ENCODE data around the gene APOB. TPM values are rescaled to one million over a fixed set of nuclear protein-coding genes. Genes with fewer than 3 reads are reported as not detected.

The APOB gene
- total RNA-seq, 3 donors from 2014 or later = 0.82 to 1.1 (median 0.95) TPM

DNA sequence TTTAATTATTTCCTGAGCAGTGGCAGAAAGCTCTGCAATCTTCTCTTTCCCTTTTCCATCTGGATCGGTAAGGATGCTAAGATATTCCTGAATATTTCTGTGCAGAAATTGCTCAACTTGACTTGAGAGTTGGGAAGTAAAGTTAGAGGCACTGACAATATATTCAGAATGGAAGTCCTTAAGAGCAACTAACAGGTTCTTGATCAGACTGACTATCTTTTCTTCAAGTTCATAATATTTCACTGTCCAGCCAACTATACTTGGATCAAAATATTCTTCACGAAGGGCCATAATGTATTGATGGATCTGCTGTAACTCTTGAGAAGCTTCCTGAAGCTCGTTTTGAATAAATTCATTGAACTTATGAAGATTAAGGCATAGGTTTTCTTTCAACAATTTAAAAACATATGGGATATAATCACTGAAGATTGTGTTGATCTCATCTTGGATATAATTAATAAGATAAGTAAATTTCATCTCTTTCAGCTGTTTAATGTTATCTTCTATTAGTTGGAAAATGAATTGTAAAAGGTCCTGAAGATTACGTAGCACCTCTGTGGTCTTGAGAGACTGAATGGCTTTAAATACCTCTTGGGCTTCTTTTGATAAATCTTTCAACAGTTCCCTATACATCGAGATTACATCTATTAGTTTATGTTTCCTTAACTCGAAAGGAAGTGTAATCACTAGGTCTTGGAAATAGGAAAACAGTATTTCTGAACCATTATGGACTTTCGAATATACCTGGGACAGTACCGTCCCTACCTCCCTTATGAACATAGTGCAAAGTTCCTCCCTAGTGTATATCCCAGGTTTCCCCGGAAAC lies 41.7 kb downstream of the APOB start:
- ATAC-seq (no peak), DNase-seq (no peak)
- no peaks in the 10 kb centered on the region for H3K36me3 Mint-ChIP-seq (ENCODE audit: insufficient read depth)
- H3K9me3 Mint-ChIP-seq = no peaks in the 10 kb centered on the region
- no peak overlapping the region for H3K4me3 Mint-ChIP-seq
- no peaks in the 10 kb centered on the region for H3K4me1 Mint-ChIP-seq (ENCODE audit: low read depth)
- peaks cover 3% of the 10 kb centered on the region for H3K27me3 Mint-ChIP-seq (ENCODE audit: low read depth)

DNA sequence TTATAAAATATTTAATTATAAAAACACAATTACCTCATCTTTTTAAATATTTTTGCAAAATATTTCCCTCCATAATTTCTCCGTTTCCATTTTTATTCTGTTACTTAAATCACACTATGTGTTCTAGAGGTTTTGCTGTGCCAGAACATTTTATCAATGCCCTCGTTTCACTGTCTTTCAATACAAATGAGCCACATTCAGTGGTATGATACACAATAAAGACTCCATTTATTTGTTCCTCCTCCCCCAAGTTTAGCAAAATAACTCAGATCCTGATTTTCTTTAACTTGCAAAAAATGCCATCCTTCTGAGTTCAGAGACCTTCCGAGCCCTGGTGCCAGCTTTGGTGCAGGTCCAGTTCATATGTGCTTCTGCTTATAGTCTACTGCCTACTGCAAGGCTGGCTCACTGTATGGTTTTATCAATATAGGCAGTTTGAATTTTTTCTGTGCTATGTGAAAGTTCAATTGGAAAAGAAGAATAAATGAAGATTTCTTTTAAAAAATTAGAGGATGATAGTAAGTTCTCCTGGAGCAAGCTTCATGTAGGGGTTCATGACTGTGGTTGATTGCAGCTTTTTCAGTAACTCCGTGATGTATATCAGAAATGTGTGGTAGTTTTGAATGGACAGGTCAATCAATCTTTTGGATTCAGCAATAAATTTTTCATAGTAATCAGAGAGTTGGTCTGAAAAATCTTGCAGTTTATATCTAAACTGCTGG lies 42.5 kb downstream of the APOB start:
- ATAC-seq = no peak
- Mint-ChIP-seq H3K4me3 (no peak overlapping the region), H3K36me3 (ENCODE audit: insufficient read depth) (no peaks in the 10 kb centered on the region), H3K27me3 (ENCODE audit: low read depth) (peaks cover 3% of the 10 kb centered on the region), H3K9me3 (no peaks in the 10 kb centered on the region), H3K4me1 (ENCODE audit: low read depth) (no peaks in the 10 kb centered on the region)
- DNase-seq = no peak

DNA sequence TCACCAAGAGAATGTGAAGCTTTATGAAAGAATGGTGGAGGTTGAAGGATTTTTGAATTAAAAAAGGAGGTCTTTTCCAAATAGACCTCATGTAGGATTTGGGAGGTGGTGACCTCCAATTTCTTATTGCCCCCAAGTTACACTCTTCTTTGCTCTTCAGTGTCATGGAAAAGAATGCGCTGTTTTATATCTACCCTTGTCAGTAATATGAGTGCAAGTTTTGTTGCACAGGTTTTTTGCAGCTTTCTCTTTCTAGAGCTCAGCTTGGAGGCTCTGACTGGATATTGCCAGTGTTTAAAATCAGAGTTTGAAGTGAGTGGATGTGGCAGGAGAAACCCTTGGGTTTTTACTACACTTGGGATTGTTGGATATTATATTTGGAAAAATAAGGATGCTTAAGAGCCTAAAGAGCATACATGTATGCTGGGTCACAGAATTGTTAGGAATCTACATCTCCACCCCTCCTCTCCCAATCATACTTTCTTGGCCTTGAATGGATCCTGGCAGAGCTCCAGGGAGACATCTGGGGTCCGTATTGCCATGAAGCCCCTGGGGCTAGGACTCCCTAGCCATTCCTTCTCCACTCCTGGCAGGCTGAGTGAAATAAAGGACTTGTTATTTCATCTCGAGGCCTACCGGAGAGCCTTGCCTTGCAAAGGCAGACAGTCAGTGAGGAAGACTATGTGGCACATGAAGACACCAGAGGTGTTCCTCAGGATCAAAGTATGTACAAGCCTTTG lies 43.8 kb downstream of the APOB start:
- ATAC-seq (no peak), DNase-seq (no peak)
- Mint-ChIP-seq H3K4me1 (ENCODE audit: low read depth) (no peaks in the 10 kb centered on the region), H3K36me3 (ENCODE audit: insufficient read depth) (no peaks in the 10 kb centered on the region), H3K27me3 (ENCODE audit: low read depth) (peaks cover 7% of the 10 kb centered on the region), H3K4me3 (no peak overlapping the region), H3K9me3 (no peaks in the 10 kb centered on the region)

DNA sequence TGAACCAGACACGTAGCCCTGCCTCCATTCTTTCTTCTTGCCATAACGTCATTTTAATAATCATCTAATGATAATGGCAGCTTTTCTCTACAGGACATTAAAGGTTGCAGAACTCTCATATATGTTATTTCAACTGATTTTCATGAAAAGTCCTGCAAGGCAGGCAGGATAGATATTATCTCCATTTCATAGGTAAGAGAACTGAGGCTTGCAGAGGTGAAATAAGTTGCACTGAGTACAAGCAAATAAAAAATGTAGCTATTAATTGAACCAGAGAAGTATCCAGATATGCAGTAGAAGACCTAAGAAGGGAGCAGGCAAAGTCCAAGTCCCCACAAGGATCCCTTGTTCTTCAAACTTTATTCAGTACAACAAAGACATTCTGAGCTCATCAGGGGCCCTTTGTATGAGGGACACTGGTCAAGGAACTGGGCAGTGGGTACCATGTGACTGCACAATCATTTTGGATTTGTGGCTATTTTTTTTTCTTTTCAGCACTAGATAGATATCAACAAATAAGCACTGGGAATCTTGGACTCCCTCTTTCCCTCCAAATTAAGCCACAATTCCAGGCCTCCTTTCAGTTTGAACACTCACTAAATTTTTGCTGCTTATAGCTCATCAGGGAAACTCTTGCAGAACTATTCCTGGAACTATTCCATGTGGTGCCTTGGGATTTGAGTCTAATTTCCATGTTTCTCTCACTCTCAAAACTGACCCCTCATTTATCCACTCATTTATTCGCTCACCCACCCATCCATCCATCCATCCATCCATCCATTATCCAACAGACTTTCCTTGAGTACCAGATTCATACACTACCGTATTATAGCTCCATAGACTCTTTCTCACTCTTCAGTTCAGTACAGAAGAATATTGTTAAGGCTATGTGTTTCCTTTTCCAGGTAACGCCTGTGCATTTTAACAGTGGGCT lies 44.6 kb downstream of the APOB start:
- H3K36me3 Mint-ChIP-seq (ENCODE audit: insufficient read depth) = no peaks in the 10 kb centered on the region

DNA sequence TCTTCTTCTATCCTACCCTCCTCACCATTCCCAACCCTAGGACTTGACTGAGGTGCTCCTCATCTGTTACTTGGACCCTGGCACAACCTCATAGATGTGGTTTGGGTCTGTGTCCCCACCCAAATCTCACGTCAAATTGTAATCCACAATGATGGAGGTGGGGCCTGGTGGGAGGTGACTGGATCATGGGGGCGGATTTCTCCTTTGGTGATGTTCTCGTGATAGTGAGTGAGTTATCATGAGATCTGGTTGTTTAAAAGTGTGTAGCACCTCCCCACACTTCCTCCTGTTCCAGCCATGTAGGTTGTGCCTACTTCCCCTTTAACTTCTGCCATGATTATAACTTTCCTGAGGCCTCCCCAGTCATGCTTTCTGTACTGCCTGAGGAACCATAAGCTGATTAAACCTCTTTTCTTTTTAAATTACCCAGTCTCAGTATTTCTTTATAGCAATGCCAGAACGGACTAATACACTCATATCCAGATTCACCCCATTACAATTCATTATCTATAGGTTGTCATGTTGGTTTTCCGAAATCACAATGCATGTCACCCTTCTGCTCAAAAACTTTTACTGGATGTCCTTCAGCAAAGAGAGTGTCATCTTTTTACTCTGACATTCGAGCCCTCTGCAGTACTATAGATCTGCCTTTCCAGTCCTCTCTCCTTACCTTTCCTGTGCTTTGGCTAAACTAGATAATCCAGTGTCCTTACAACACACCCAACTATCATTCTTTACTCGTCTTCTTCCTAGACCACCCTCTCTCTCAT lies 45.7 kb downstream of the APOB start:
- DNase-seq (no peak), ATAC-seq (no peak)
- Mint-ChIP-seq H3K4me1 (ENCODE audit: low read depth) (no peaks in the 10 kb centered on the region), H3K9me3 (no peaks in the 10 kb centered on the region), H3K36me3 (ENCODE audit: insufficient read depth) (no peaks in the 10 kb centered on the region), H3K27me3 (ENCODE audit: low read depth) (peaks cover 7% of the 10 kb centered on the region), H3K4me3 (no peak overlapping the region)

More for the DNA sequence above, 44.6 kb downstream of the APOB start:
- Mint-ChIP-seq H3K9me3 (no peaks in the 10 kb centered on the region), H3K4me3 (no peak overlapping the region), H3K4me1 (ENCODE audit: low read depth) (no peaks in the 10 kb centered on the region), H3K27me3 (ENCODE audit: low read depth) (peaks cover 7% of the 10 kb centered on the region)
- DNase-seq (no peak), ATAC-seq (no peak)

DNA sequence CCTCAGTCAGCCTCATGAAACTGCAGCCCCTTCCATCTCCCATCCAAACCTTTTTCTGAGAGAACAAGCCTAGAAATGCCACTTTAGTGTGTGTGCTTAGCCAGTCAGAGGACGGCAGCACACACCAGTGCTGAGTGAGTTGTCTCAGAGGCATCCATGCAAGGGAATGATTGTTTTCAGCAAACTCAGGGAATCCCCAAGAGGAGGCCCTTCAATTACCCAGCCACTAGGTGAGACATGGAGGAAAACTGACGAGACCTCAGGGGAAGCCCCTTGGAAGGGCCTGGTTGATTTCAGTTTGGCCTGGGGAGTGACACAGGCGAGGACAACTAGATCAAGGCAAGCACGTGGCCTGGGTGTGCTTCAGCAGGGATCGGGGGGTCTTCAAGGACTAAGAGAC lies 49.7 kb downstream of the APOB start:
- no peak for ATAC-seq
- H3K27me3 Mint-ChIP-seq (ENCODE audit: low read depth) = peaks cover 3% of the 10 kb centered on the region
- no peak for DNase-seq
- H3K36me3 Mint-ChIP-seq (ENCODE audit: insufficient read depth) = no peaks in the 10 kb centered on the region
- H3K4me3 Mint-ChIP-seq = no peak overlapping the region
- no peaks in the 10 kb centered on the region for H3K9me3 Mint-ChIP-seq
- no peaks in the 10 kb centered on the region for H3K4me1 Mint-ChIP-seq (ENCODE audit: low read depth)

DNA sequence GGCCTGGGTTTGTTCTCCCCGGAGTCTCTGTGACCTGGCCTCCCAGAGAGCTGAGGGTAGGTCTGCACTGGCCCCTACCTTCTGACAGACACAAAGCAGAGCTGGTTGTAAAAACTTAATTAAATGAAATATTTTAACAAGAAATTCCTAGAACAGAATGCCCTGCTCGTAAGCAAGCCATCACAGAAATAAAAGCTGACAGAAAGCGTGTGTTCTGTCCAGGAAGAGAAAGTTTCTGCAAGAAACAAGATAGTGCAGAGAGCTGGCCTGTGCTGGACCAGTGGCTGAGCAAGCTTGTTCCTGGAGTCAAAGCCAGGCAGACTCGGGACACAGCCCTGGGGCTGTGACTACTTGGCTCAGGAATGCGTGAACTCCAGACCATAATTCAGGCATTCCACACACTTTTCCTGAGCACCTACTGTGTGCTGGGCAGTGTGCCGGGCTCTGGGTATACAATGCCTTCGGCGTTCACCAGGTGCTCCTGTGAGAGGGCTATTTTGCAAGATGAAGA lies 51.6 kb downstream of the APOB start:
- Mint-ChIP-seq H3K27me3 (ENCODE audit: low read depth) (peaks cover 3% of the 10 kb centered on the region), H3K4me3 (no peak overlapping the region)

DNA sequence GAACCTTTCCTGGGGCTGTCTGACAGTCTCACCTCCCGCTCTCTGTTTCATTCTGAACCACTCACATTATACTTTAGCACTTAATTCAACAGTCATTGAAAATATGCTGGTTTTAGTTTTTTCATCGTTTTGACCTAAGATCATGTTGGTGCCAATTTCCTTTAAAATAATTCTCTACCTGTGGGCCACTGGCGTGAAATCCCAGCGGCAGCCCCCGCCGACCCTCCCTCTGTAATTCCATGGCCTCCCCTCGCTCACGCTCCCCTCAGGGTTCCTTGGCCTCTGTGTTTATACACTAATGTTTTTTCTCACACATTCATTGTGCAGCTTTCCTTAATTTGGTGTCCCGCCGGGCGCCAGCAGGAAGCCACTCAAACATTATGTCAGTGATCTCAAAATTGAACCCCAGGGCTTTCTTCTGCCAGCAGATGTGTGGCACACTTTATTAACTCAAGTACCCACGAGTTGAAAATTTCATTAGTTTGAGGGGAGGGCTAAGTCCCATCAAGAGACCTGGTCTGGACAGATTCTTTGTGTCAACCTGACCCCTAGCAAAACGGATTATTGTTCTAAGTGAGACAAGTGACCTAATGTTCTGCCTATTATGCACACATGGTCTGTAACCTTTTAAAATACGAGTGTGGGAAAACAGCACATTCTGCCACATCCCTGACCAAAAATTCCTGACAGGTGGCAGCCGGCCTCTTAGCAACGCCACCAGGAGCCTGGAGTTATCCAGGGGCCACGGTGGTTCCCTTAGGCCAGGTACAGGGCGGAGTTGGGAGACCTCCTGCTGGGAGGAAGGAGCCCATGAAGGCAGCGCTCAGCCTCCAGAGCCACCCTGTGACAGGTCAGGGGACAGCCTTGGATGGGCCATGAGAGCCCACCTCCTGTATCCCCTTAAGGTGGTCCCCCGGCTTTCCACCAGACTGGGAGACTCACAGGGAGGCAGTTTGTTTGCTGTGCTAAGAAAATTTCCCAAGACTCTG lies 53.1 kb downstream of the APOB start:
- H3K27me3 Mint-ChIP-seq (ENCODE audit: low read depth) = peaks cover 2% of the 10 kb centered on the region
- H3K36me3 Mint-ChIP-seq (ENCODE audit: insufficient read depth) = no peaks in the 10 kb centered on the region
- DNase-seq = no peak
- H3K4me1 Mint-ChIP-seq (ENCODE audit: low read depth) = no peaks in the 10 kb centered on the region
- no peak for ATAC-seq
- H3K9me3 Mint-ChIP-seq = no peaks in the 10 kb centered on the region
- H3K4me3 Mint-ChIP-seq = no peak overlapping the region

More for the DNA sequence above, 51.6 kb downstream of the APOB start:
- H3K4me1 Mint-ChIP-seq (ENCODE audit: low read depth) = no peaks in the 10 kb centered on the region
- H3K9me3 Mint-ChIP-seq = no peaks in the 10 kb centered on the region
- no peak for ATAC-seq
- no peak for DNase-seq
- H3K36me3 Mint-ChIP-seq (ENCODE audit: insufficient read depth) = no peaks in the 10 kb centered on the region

DNA sequence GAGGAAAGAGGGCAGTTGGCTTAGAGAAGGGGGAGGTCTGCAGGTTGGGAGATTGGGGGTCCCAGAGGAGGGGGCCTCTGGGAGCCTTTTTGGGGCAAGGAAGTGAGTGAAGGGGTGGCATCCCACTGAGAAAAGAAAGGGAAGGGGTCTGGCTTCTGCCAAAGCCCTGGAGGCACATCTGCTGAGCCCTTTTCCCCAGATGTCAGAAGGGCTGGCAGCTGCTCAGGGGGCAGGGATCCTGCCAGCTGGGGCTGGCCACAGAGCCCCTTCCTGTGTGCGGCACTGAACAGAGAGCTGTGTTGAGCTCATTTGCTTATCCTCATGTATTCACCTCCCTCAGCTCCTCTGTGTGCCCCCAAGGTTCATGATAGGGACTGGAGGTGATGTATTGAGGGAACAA lies 54.5 kb downstream of the APOB start:
- Mint-ChIP-seq H3K36me3 (ENCODE audit: insufficient read depth) (no peaks in the 10 kb centered on the region), H3K27me3 (ENCODE audit: low read depth) (no peaks in the 10 kb centered on the region), H3K9me3 (no peaks in the 10 kb centered on the region), H3K4me1 (ENCODE audit: low read depth) (no peaks in the 10 kb centered on the region), H3K4me3 (no peak overlapping the region)
- no peak for DNase-seq
- ATAC-seq = no peak

DNA sequence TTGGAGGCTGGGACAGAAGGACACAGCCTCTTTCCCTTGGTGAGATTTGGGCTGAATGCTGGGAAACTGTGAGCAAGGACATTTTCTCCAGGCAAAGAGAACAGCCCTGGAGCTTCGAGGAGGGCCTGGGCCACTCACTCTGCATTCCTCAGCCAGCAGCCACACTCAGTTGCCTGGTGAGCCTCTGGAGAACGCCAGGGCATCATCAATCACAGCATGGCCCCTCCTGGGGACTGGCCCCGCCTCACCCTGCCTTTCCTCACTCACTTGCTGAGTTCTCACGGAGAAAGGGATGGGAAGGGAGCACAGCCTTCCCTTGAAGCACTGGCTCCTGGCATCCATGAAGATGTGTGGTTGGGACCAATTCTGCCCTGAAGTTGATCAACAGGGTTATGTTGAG lies 55.0 kb downstream of the APOB start:
- DNase-seq (no peak), ATAC-seq (no peak)
- Mint-ChIP-seq H3K36me3 (ENCODE audit: insufficient read depth) (no peaks in the 10 kb centered on the region), H3K9me3 (no peaks in the 10 kb centered on the region), H3K4me1 (ENCODE audit: low read depth) (no peaks in the 10 kb centered on the region), H3K4me3 (no peak overlapping the region), H3K27me3 (ENCODE audit: low read depth) (no peaks in the 10 kb centered on the region)

DNA sequence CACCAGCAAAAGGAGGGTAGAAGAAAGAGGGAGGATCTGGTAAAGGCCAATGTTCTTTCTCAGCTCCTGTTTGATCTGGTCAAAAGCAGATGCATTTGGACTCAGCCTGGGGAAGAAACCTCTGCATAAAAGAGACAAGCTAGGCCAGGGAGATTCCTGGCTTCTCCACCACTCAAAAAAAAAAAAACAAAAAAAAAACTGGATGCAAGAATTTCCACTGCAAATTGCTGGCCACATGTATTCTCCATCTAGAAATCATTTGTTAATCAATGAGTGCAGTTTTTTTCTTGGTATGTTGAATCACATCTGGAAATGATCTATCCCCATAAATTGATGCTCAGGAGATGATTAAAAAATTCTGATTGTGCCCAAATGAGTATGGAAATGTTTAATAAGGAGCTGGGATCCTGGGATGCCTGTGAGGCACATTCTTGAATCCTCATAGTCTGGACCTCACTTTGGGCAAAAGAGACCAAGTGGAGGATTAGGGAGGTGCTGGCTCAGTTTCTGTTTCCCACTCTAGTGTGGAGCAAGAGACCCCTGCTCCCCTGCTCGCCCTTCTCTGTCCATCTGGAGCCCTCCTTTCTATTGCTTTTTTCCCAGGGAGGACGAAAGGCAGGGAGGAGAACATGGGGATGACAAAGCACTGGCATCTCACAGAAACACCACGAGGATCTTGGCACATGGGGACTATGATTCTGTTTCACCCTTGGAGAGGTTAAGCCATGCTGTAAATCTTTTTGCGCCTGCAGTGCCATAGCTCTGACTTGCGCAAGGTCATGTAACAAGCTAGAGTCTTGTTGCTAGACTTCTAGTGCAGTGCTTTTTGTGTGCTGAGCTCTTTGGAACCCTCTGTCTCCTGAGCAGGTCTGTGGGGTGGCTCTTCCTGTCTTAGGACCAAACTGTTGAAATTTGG lies 57.6 kb downstream of the APOB start:
- Mint-ChIP-seq H3K36me3 (ENCODE audit: insufficient read depth) (no peaks in the 10 kb centered on the region), H3K9me3 (no peaks in the 10 kb centered on the region), H3K4me1 (ENCODE audit: low read depth) (no peaks in the 10 kb centered on the region), H3K27me3 (ENCODE audit: low read depth) (peaks cover 4% of the 10 kb centered on the region), H3K4me3 (no peak overlapping the region)
- no peak for ATAC-seq
- DNase-seq = no peak

All from activated T-cell treated with anti-CD3 and anti-CD28 coated beads, Interleukin-2, amount 50 U/mL, for 4 hours (primary cell).